Upper lobe of right lung (tissue), 1 donor: ENCODE results near the gene STAT1. TPM values are rescaled to one million over a fixed set of nuclear protein-coding genes. Genes with fewer than 3 reads are reported as not detected.
A peak's percentile ranks its signal among the peaks of the same experiment; 100 is the strongest.

ENCODE experiments used
- ATAC-seq: fragments of 200-7000 bp; cut with Tn5 transposase; one replicate; pipeline ENCODE4 v1.9.1; 2020; ENCODE audit warnings: mild to moderate bottlenecking, moderate library complexity
- DNase-seq: peaks from one replicate; pipeline ENCODE4 v3.0.0-alpha.2; 2020
- H3K27ac ChIP-seq: fragments of 200-600 bp; one replicate; pipeline ENCODE4 v1.8.0; 2022
- H3K27me3 ChIP-seq: fragments of 200-600 bp; one replicate; pipeline ENCODE4 v1.8.0; 2022; ENCODE audit warnings: mild to moderate bottlenecking
- H3K36me3 ChIP-seq: fragments of 200-600 bp; one replicate; pipeline ENCODE4 v1.8.0; 2022
- H3K4me1 ChIP-seq: fragments of 200-600 bp; one replicate; pipeline ENCODE4 v1.8.0; 2022
- H3K4me3 ChIP-seq: fragments of 200-600 bp; one replicate; pipeline ENCODE4 v1.8.0; 2022; ENCODE audit warnings: mild to moderate bottlenecking
- H3K9me3 ChIP-seq: fragments of 200-600 bp; one replicate; pipeline ENCODE4 v1.8.0; 2022
- intact Hi-C: fragments of 100-400 bp; cut with DNase I; formaldehyde crosslinking; loops from one replicate; pipeline ENCODE4 v1.11.0; 2022
- total RNA-seq: library from RNA; stranded (reverse); fragmentation: NEBNext Ultra II Directional; extraction: Animal tissue kit (Norgen Biotek cat#: 25700); gene quantifications from one replicate; pipeline ENCODE4 v1.2.1, GENCODE V29; 2021
- TF ChIP-seq, protein P1 (sequence below): fragments of 200-600 bp; IDR thresholded peaks from one replicate; pipeline ENCODE4 v1.8.0; 2022; ENCODE audit warnings: antibody characterized with exemption
- donor health status: DM: no; HTN: yes; CAD: no; lungs with severe emphysema.

The STAT1 gene
- total RNA-seq, 1 donor from 2014 or later: 98.6 TPM

DNA sequence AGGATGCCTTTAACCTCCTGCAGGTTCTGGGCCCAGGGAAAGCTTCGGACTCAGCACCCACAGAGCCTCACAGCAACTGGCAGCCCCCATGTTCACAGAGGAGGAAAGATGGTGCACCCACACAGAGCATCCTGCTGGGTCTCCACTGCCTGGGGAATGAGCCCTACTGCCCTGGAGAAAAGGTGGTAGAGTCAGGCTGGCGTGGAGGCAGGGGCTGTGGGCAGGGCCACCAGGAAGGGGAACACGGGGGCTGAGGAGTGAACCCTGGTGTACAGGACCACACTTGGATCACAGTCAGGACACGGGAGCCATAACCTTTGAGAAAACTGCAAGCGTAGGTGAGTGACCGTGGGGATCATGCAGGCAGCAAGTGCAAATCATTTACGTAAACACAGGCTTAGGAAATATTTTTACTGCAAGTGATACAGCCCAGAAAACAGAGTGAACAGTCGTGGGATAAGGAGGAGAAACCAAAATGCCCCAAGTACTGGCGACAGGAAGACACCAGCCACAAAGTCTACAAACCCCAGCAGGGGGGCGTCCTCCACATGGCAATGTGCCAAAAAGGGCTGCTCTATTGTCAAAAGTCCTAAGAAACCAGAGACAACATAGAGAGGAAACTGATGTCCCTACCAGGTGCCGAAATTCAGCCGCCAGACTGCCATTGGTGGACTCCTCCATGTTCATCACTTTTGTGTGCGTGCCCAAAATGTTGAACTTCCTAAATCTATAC is 27.6 kb downstream of the STAT1 start:
- TF ChIP-seq, protein P1, sequence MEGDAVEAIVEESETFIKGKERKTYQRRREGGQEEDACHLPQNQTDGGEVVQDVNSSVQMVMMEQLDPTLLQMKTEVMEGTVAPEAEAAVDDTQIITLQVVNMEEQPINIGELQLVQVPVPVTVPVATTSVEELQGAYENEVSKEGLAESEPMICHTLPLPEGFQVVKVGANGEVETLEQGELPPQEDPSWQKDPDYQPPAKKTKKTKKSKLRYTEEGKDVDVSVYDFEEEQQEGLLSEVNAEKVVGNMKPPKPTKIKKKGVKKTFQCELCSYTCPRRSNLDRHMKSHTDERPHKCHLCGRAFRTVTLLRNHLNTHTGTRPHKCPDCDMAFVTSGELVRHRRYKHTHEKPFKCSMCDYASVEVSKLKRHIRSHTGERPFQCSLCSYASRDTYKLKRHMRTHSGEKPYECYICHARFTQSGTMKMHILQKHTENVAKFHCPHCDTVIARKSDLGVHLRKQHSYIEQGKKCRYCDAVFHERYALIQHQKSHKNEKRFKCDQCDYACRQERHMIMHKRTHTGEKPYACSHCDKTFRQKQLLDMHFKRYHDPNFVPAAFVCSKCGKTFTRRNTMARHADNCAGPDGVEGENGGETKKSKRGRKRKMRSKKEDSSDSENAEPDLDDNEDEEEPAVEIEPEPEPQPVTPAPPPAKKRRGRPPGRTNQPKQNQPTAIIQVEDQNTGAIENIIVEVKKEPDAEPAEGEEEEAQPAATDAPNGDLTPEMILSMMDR: no peak
- no peak for DNase-seq
- no peaks in the 10 kb centered on the region for H3K4me1 ChIP-seq
- peaks cover 100% of the 10 kb centered on the region for H3K36me3 ChIP-seq
- ATAC-seq: no peak
- intact Hi-C loops: loop anchor here (10.0 kb wide), 1 partner anchor 52 kb away; no protein-coding TSS in a partner anchor
- H3K27ac ChIP-seq: no peak overlapping the region
- no peaks in the 10 kb centered on the region for H3K9me3 ChIP-seq
- no peaks in the 10 kb centered on the region for H3K27me3 ChIP-seq
- no peak overlapping the region for H3K4me3 ChIP-seq

DNA sequence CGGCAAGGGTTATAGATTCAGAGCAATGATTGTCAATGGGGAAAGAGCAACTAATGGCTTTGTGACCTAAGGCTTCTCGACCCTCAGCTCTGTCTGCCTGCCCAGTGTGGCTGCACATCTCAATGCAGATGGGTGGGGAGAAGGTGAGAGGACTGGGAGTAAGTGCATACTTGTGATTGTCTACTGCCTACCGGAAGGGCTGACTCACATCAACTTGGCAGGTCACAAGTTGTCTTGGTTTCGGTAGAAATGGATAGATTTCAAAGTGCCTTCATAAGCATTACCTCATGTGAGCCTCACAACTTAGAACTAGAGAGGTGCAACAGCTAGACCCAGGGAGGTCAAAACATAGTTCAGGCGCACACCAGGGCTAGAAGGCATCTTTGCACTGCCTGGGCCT is 29.4 kb downstream of the STAT1 start:
- no peak overlapping the region for H3K4me3 ChIP-seq
- TF ChIP-seq, protein P1: no peak
- H3K4me1 ChIP-seq: peaks cover 15% of the 10 kb centered on the region
- no peaks in the 10 kb centered on the region for H3K9me3 ChIP-seq
- DNase-seq (no peak), ATAC-seq (peak; percentile 15)
- intact Hi-C loops: loop anchor here (10.0 kb wide), 1 partner anchor 50 kb away; no protein-coding TSS in a partner anchor
- H3K36me3 ChIP-seq: peaks cover 98% of the 10 kb centered on the region
- no peaks in the 10 kb centered on the region for H3K27me3 ChIP-seq
- H3K27ac ChIP-seq: no peak overlapping the region

DNA sequence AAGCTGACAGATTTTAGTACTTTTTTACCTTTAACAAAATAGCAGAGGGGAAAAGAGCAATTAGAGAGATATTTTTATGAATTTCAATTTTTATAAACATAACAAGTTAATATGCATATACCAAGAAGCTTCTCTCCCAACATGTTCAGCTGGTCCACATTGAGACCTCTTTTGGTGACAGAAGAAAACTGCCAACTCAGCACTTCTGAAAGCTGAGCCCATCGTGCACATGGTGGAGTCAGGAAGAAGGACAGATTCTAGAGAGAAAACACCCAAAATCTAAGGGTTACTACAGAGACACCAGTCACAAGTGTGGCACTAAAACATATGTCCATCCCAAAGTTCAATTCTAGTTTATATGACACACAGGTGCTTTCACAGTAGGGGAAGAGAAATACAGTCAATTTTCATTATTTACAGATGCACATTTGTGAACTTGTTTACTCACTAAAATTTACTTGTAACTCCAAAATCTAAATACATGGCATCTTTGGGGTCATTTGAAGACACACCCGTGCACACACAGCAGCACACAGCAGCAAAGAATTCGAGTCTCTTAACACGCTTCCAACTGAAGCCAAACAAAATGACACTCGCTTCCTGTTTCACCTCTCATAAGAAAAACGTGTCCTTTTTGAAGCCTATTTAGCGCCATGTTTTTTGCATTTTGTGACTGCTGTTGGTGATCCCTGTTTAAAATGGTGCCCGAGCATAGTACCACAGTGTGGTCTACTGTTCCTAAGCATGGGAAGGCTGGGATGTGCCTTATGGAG is 31.5 kb downstream of the STAT1 start:
- TF ChIP-seq, protein P1: no peak
- ATAC-seq (no peak), DNase-seq (no peak)
- Histone ChIP-seq H3K27ac (no peak overlapping the region), H3K36me3 (peaks cover 98% of the 10 kb centered on the region), H3K9me3 (no peaks in the 10 kb centered on the region), H3K4me1 (peaks cover 21% of the 10 kb centered on the region), H3K27me3 (no peaks in the 10 kb centered on the region), H3K4me3 (no peak overlapping the region)
- intact Hi-C loops: loop anchor here (10.0 kb wide), 1 partner anchor 48 kb away; no protein-coding TSS in a partner anchor

DNA sequence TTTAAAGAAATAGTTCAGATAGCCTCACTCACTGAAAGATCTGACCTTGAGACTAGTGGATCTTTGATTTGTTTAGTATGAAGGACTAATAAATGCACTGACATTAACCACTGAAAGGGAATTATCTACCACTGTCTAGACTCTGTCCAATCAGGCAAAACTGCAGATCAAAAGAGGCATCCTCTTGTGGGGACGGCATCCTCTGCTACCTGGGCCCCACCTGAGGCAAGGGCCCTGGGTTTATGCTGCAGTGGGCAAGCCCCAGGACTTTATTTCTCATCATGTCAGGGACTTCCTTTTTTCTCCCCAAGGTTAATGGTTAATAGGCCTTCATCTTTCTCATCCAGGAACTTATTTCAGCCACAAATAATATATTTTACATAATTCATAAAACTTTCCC is 32.2 kb downstream of the STAT1 start:
- no peaks in the 10 kb centered on the region for H3K27me3 ChIP-seq
- TF ChIP-seq, protein P1: no peak
- no peak overlapping the region for H3K27ac ChIP-seq
- ATAC-seq (no peak), DNase-seq (no peak)
- intact Hi-C loops: loop anchor here (10.0 kb wide), 1 partner anchor 47 kb away; no protein-coding TSS in a partner anchor
- no peaks in the 10 kb centered on the region for H3K9me3 ChIP-seq
- H3K4me3 ChIP-seq: no peak overlapping the region
- peaks cover 21% of the 10 kb centered on the region for H3K4me1 ChIP-seq
- peaks cover 98% of the 10 kb centered on the region for H3K36me3 ChIP-seq

DNA sequence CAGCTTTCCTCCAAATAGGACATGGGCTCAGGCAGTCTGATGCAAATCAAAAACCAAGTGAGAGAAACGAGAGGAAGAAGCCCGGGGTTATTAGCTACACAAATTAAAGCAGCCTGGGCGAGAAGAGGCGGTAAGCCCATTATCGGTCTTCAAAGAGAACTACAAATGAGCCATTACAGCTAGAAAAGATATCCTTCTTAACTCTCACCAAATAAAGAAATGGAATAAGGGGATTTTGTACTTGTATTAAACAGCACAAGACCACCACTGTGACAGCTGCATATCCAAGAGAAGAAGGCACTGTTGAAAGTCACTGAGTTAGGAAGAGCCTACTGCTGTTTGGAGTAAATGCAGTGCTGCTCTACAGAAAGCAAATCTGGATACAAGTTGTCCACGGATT is 32.6 kb downstream of the STAT1 start:
- TF ChIP-seq, protein P1: no peak
- no peaks in the 10 kb centered on the region for H3K27me3 ChIP-seq
- H3K9me3 ChIP-seq: no peaks in the 10 kb centered on the region
- H3K36me3 ChIP-seq: peaks cover 98% of the 10 kb centered on the region
- ATAC-seq (no peak), DNase-seq (no peak)
- H3K4me1 ChIP-seq: peaks cover 21% of the 10 kb centered on the region
- intact Hi-C loops: loop anchor here (10.0 kb wide), 1 partner anchor 47 kb away; no protein-coding TSS in a partner anchor
- no peak overlapping the region for H3K4me3 ChIP-seq
- peak overlapping the region; percentile 77 for H3K27ac ChIP-seq
